B cell (primary cell): ENCODE measurements around the gene MUC20. TPM values are rescaled to one million over a fixed set of nuclear protein-coding genes. Genes with fewer than 3 reads are reported as not detected.
"Not testable (repeated sequence)": the region's sequence is repeated elsewhere in the genome, so short reads cannot be mapped to it uniquely, and the experiment has no call there.

Experiments
- ATAC-seq: fragments of 200-7000 bp; cut with Tn5 transposase; one replicate; pipeline ENCODE4 v1.10.0; 2021; ENCODE audit warnings: low read depth, mild to moderate bottlenecking, moderate number of reproducible peaks, moderate library complexity
- CTCF ChIA-PET: fragments of 350-600 bp; sonication (Branson Sonifier 250); formaldehyde crosslinking; loops from one replicate; lab custom pipeline; 2021; ENCODE audit warnings: antibody characterized with exemption, inconsistent platforms; lab: Charles Lee
- POLR2A ChIA-PET: fragments of 350-600 bp; sonication (Branson Sonifier 250); formaldehyde crosslinking; loops from one replicate; lab custom pipeline; 2021; ENCODE audit warnings: antibody characterized with exemption; lab: Charles Lee
- DNase-seq: peaks from one replicate; pipeline ENCODE4 v3.0.0; 2013
- H2AFZ ChIP-seq: 2 replicates; pipeline ENCODE4 v1.6.1; 2012; ENCODE audit warnings: mild to moderate bottlenecking, low read depth, low read length; ENCODE audit not compliant: insufficient read depth, poor library complexity, severe bottlenecking
- H3K27ac ChIP-seq, 2 donors: 1 replicate in 1 of 2; 2 replicates in 1 of 2; pipeline ENCODE4 v1.5.1; 2012 to 2013; ENCODE audit warnings: low read length in 2 of 2, mild to moderate bottlenecking in 2 of 2, moderate library complexity in 1 of 2
- H3K27me3 ChIP-seq, 4 experiments: fragments of 200-600 bp in 1 of 4; sonication (generic) in 1 of 4; replicated peaks in 1 of 4; 1 replicate in 2 of 4; 2 replicates in 2 of 4; pipeline versions ENCODE4 v1.6.1 to v1.7.0; 2013 to 2016; ENCODE audit warnings: low read length in 3 of 4, mild to moderate bottlenecking in 2 of 4, mixed read lengths in 1 of 4, moderate library complexity in 1 of 4; ENCODE audit not compliant: insufficient read depth in 4 of 4, control insufficient read depth in 3 of 4; ENCODE audit errors: control extremely low read depth in 1 of 4
- H3K36me3 ChIP-seq, 2 experiments: replicated peaks in 1 of 2; 1 replicate in 1 of 2; 2 replicates in 1 of 2; pipeline versions ENCODE4 v1.6.1 to v1.7.1; 2013; ENCODE audit warnings: low read length in 1 of 2; ENCODE audit not compliant: insufficient read depth in 2 of 2, control insufficient read depth in 1 of 2; ENCODE audit errors: control extremely low read depth in 1 of 2, extremely low read depth in 1 of 2
- H3K4me1 ChIP-seq, 2 donors: fragments of 200-600 bp in 1 of 2; sonication (generic) in 1 of 2; 1 replicate in 1 of 2; 2 replicates in 1 of 2; pipeline versions ENCODE4 v1.5.1 to v1.6.1; 2013 to 2017; ENCODE audit warnings: low read length in 2 of 2; ENCODE audit not compliant: control insufficient read depth in 2 of 2, insufficient read depth in 2 of 2
- H3K4me2 ChIP-seq: replicated peaks from 2 replicates; pipeline ENCODE3; 2012; ENCODE audit warnings: mild to moderate bottlenecking, low read depth, low read length; ENCODE audit not compliant: poor library complexity, severe bottlenecking
- H3K4me3 ChIP-seq, 5 experiments: fragments of 200-600 bp in 1 of 5; sonication (generic) in 1 of 5; 1 replicate in 3 of 5; 2 replicates in 2 of 5; pipeline versions ENCODE4 v1.5.1 to v1.7.0; 2011 to 2016; ENCODE audit warnings: low read length in 4 of 5, mild to moderate bottlenecking in 4 of 5, low read depth in 2 of 5, control low read depth in 1 of 5, moderate library complexity in 1 of 5; ENCODE audit not compliant: insufficient read depth in 1 of 5; ENCODE audit errors: control extremely low read depth in 1 of 5, extremely low read depth in 1 of 5
- H3K79me2 ChIP-seq: fragments of 200-600 bp; sonication (generic); one replicate; pipeline ENCODE4 v1.6.0; 2016; ENCODE audit warnings: low read length; ENCODE audit not compliant: control insufficient read depth, insufficient read depth
- H3K9ac ChIP-seq: fragments of 200-600 bp; sonication (generic); 2 replicates; pipeline ENCODE4 v1.6.1; 2017; ENCODE audit warnings: mild to moderate bottlenecking, low read length, moderate library complexity
- H3K9me3 ChIP-seq, 3 donors: one replicate each; pipeline versions ENCODE4 v1.6.1 to v1.7.1; 2013; ENCODE audit warnings: low read length in 2 of 3; ENCODE audit not compliant: control insufficient read depth in 2 of 3, insufficient read depth in 1 of 3; ENCODE audit errors: control extremely low read depth in 1 of 3
- H4K20me1 ChIP-seq: 2 replicates; pipeline ENCODE4 v1.6.0; 2012; ENCODE audit warnings: mild to moderate bottlenecking, low read length; ENCODE audit not compliant: insufficient read depth, control insufficient read depth, poor library complexity, severe bottlenecking
- H3K27ac Mint-ChIP-seq: one replicate; pipeline ENCODE4 v1.8.0; 2021; ENCODE audit warnings: mixed read lengths
- H3K27me3 Mint-ChIP-seq: one replicate; pipeline ENCODE4 v1.8.0; 2021; ENCODE audit warnings: mixed read lengths
- H3K4me1 Mint-ChIP-seq: one replicate; pipeline ENCODE4 v1.8.0; 2021; ENCODE audit warnings: mixed read lengths
- H3K4me3 Mint-ChIP-seq: one replicate; pipeline ENCODE4 v1.8.0; 2021; ENCODE audit warnings: mixed read lengths
- H3K9me3 Mint-ChIP-seq: one replicate; pipeline ENCODE4 v1.8.0; 2022; ENCODE audit warnings: mixed read lengths; ENCODE audit not compliant: insufficient read depth
- EZH2 ChIP-seq: IDR thresholded peaks from 2 replicates; pipeline ENCODE4 v1.6.1; 2012; ENCODE audit warnings: borderline replicate concordance, low read depth, mild to moderate bottlenecking, moderate library complexity, low read length; ENCODE audit not compliant: insufficient read depth, poor library complexity, severe bottlenecking
- WGBS: methylation state at CpG from one replicate; pipeline ENCODE4 v1.1.5; 2013; ENCODE audit warnings: missing lambda C conversion rate; ENCODE audit not compliant: insufficient coverage; 5-methylcytosine and 5-hydroxymethylcytosine counted together
- intact Hi-C: fragments of 100-400 bp; cut with micrococcal nuclease; formaldehyde crosslinking; loops from one replicate; pipeline ENCODE4 v1.10.0; 2022
- polyA plus RNA-seq: library from polyadenylated mRNA; depleted of rRNA; stranded (reverse); fragments of >200 nt; gene quantifications from 2 replicates; pipeline ENCODE4 v1.2.3, GENCODE V29; 2012
- total RNA-seq, 2 donors: library from RNA; stranded (reverse); fragments of 120-200 nt in 1 of 2; gene quantifications; 1 replicate in 1 of 2; 2 replicates in 1 of 2; pipeline versions ENCODE4 v1.2.3 to v1.2.4, GENCODE V29; 2013 to 2022
- TF ChIP-seq, protein P1 (sequence below): fragments of 200-600 bp; IDR thresholded peaks from one replicate; pipeline ENCODE4 v1.8.0; 2022; ENCODE audit warnings: antibody characterized with exemption, mild to moderate bottlenecking

MUC20 gene
- total and polyA plus RNA-seq, 2 donors (not counting 1 experiment from before 2014, with no cell fraction given): 11.0 to 15.6 TPM

DNA sequence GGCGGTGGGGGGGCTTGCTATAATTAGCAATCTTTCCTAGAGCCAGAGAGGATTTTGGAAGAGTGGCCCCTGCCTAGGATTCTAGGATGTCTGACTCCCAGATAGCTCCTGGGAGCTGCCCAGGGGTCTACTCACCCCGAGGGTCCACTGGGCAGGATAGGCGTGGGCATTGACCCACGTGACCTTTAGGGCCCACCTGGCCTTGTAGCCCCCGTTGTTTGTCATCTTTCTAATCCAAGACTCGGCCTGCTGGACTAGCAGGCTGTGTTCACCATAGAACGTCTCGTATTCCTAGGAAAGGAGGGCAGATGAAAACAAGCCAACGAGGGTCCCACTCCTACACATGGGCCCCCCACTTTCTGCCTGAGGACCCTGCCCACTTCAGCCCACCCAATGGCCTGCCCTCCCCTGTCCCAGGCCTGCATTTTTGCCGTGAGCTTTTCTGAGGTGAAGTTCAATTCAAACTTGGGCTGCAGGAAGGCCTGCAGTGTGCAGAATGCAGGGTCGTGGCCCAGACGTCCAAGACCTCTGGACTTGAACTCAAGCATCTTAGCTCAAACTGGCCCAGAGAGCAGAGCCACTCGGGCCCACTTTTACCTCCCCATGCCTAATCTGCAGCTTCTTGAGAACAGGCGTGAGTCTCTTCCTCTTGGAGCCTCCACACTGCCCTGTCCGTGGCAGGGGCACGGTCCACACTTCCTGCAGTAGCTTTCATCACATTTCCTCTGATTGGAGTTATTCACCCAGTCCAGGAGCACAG, 49.5 kb downstream of the MUC20 start:
- ATAC-seq: no peak
- no peak for DNase-seq
- Histone ChIP-seq H3K4me1 (no peaks in the 10 kb centered on the region), H3K9me3 (peaks cover 0 to 14% (median 0%) of the 10 kb centered on the region in 3 donors), H3K9ac (no peak overlapping the region), H2AFZ (no peak overlapping the region), H3K4me2 (no peak overlapping the region), H3K27ac (no peak overlapping the region), H4K20me1 (no peaks in the 10 kb centered on the region), H3K36me3 (no peaks in the 10 kb centered on the region), H3K4me3 (no peak overlapping the region), H3K79me2 (no peaks in the 10 kb centered on the region), H3K27me3 (no peaks in the 10 kb centered on the region)
- TF ChIP-seq, protein P1, sequence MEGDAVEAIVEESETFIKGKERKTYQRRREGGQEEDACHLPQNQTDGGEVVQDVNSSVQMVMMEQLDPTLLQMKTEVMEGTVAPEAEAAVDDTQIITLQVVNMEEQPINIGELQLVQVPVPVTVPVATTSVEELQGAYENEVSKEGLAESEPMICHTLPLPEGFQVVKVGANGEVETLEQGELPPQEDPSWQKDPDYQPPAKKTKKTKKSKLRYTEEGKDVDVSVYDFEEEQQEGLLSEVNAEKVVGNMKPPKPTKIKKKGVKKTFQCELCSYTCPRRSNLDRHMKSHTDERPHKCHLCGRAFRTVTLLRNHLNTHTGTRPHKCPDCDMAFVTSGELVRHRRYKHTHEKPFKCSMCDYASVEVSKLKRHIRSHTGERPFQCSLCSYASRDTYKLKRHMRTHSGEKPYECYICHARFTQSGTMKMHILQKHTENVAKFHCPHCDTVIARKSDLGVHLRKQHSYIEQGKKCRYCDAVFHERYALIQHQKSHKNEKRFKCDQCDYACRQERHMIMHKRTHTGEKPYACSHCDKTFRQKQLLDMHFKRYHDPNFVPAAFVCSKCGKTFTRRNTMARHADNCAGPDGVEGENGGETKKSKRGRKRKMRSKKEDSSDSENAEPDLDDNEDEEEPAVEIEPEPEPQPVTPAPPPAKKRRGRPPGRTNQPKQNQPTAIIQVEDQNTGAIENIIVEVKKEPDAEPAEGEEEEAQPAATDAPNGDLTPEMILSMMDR: no peak
- TF ChIP-seq EZH2: no peak
- H3K4me3 Mint-ChIP-seq: no peak overlapping the region
- ChIA-PET CTCF (no interaction called here), POLR2A (no interaction called here)
- H3K27ac Mint-ChIP-seq: no peak overlapping the region
- H3K9me3 Mint-ChIP-seq: peaks cover 4% of the 10 kb centered on the region
- no peaks in the 10 kb centered on the region for H3K4me1 Mint-ChIP-seq
- H3K27me3 Mint-ChIP-seq: no peaks in the 10 kb centered on the region
- intact Hi-C loops: no loop called here
- 81% methylated on average over 16 of the region's 16 CpGs for WGBS

DNA sequence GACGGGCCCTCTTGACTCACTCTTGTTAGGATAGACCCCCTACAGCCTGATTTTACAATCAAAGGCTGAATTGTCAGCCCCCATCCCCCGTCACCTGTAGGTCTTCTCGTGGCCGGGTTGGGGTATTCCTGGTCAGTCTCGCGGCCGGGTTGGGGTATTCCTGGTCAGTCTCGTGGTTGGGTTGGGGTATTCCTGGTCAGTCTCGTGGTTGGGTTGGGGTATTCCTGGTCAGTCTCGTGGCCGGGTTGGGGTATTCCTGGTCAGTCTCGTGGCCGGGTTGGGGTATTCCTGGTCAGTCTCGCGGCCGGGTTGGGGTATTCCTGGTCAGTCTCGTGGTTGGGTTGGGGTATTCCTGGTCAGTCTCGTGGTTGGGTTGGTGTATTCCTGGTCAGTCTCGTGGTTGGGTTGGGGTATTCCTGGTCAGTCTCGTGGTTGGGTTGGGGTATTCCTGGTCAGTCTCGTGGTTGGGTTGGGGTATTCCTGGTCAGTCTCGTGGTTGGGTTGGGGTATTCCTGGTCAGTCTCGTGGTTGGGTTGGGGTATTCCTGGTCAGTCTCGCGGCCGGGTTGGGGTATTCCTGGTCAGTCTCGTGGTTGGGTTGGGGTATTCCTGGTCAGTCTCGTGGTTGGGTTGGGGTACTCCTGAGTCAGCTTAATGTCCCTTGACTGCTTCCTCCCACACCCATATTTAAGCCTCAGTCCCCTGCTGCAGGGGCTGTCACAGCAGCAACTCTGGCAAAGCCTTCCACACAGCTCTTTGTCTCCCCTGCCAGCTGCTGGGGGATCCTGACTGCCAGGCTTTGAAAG, 50.3 kb downstream of the MUC20 start:
- H2AFZ ChIP-seq, H3K27me3 ChIP-seq, H3K4me1 Mint-ChIP-seq, H3K27ac ChIP-seq, DNase-seq, H3K27me3 Mint-ChIP-seq, H3K4me2 ChIP-seq, H3K9ac ChIP-seq, H3K9me3 Mint-ChIP-seq, H3K4me3 Mint-ChIP-seq, H3K36me3 ChIP-seq, intact Hi-C loops, POLR2A ChIA-PET, H3K79me2 ChIP-seq, H3K27ac Mint-ChIP-seq, H3K4me1 ChIP-seq, CTCF ChIA-PET, H3K4me3 ChIP-seq, ATAC-seq, H4K20me1 ChIP-seq: not testable (repeated sequence)
- H3K9me3 ChIP-seq: peaks cover 0 to 14% (median 0%) of the 10 kb centered on the region in 3 donors
- WGBS: 92% methylated on average over 7 of the region's 28 CpGs
